Effector CD8-positive, alpha-beta T cell (primary cell): Measurements from ENCODE around the gene OR13C4.
"Not testable (repeated sequence)": the region's sequence is repeated elsewhere in the genome, so short reads cannot be mapped to it uniquely, and the experiment has no call there.

Source experiments
- DNase-seq: peaks from one replicate; lab custom pipeline; 2025; lab: John Stamatoyannopoulos, UW
- total RNA-seq, 4 experiments: gene quantifications; one replicate each; lab custom pipeline; 2026; lab: John Stamatoyannopoulos, UW

The OR13C4 gene
- 0 reads per million in 4 experiments for total RNA-seq

GRCh38 chr9:104527109-104527508 lies at the start of gene OR13C4:
Gene OR13C4, minus strand, starts transcription at chr9:104527209. Its CDS starts 0 bp downstream, at chr9:104527209.
- no peak for DNase-seq

- DNase-seq, result no peak
Observed at GRCh38 chr9:104575456-104575855, 48.4 kb upstream of the OR13C4 start.

DNA sequence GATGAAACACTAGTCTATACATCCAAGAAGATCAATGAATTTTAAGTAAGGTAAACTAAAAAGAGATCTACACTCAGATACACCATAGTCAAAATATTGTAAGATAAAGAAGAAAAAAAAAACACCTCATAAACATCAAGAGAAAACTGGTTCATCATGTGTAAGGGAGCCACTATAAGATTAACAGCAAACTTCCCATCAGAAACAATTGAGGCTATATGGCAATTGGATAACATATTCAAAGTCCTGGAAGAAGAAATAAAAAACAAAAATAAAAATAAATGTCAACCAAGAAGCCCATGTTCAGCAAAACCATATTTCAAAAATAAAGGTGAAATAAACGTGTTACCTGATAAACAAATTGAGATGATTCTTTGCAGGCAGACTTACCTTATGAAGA lies 45.6 kb upstream of the OR13C4 start:
- DNase-seq, result no peak

GRCh38 chr9:104568868-104569267 lies 41.9 kb upstream of the OR13C4 start, which contains the start of gene OR13C8:
Gene OR13C8, plus strand, starts transcription at chr9:104569168. Its CDS starts 0 bp downstream, at chr9:104569168.
- DNase-seq, result no peak

- DNase-seq, result no peak
Observed at GRCh38 chr9:104564358-104564757, 37.3 kb upstream of the OR13C4 start.

DNA sequence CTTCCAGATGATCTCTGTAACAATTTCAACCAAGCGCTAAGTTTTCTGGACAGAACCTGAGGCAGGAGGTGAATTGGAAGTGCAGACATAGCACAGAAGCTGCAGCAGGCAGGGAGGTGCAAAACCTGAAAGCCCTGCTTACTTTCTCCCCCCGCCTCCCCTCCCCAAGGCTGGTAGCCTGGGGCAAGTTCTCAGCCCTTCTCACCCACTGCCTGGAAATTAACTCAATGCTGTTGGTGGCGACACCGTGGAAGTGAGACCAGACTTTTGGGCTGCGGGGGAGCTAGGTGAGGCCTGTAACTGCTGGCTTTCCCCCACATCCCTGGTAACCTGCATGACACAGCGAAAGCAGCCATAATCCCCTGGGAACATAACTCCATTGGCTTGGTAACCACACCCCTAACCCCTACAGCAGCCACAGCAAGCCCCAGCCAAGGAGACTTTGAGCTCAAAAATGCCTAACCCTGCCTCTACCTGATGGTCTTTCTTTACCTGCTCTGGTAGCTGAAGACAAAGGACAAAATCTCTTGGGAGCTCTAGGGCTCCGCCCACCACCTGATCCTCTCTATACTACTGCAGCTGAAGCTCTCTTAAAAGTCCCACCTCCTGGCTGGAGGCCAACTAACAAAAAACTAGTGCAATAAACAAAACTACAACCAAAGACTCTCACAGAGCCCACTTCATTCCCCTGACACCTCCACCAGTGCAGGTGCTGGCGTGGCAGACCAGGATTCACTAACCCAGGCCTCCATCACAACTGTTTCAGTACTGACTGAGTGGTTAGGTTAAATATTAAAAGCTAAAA lies 30.0 kb upstream of the OR13C4 start:
- no peak for DNase-seq

- no peak for DNase-seq
Observed at GRCh38 chr9:104555521-104555920, 28.5 kb upstream of the OR13C4 start.

DNA sequence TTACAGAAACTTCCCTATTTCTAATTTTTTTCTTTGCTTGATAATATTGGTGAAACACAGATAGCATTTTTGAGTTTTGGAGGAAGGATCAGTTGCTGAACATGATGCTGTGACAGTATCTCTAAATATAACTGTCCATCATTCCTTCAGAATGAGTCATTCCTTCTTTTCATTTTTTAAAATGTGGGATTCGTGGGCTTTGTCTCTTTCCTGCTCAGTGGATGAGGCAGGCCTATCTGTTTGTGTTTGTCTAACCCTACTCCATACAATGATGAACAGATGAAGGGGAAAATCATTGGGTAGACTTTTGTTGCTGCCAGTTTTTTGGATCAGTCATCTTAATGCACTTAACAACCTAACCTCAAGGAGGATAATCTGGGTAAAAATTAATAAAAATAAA lies 26.3 kb upstream of the OR13C4 start:
- DNase-seq, result no peak

GRCh38 chr9:104544644-104545043 lies 17.6 kb upstream of the OR13C4 start:
- no peak for DNase-seq

GRCh38 chr9:104539275-104539674 lies 12.3 kb upstream of the OR13C4 start:
- DNase-seq, result no peak

GRCh38 chr9:104536756-104537155 lies 9.7 kb upstream of the OR13C4 start, which contains the start of gene OR13C3:
Gene OR13C3, minus strand, starts transcription at chr9:104536856. Its CDS starts 133 bp downstream, at chr9:104536723.
- DNase-seq, result no peak

- DNase-seq, result not testable (repeated sequence)
Observed at GRCh38 chr9:104520241-104520640, 6.8 kb downstream of the OR13C4 start.

- DNase-seq, result no peak
Observed at GRCh38 chr9:104514901-104515300, 12.1 kb downstream of the OR13C4 start.

GRCh38 chr9:104506565-104506964 lies 20.4 kb downstream of the OR13C4 start:
- DNase-seq, result no peak

GRCh38 chr9:104503963-104504362 lies 23.0 kb downstream of the OR13C4 start, which contains the start of gene OR13F1:
Gene OR13F1, plus strand, starts transcription at chr9:104504263. Its CDS starts 0 bp downstream, at chr9:104504263.
- no peak for DNase-seq

DNA sequence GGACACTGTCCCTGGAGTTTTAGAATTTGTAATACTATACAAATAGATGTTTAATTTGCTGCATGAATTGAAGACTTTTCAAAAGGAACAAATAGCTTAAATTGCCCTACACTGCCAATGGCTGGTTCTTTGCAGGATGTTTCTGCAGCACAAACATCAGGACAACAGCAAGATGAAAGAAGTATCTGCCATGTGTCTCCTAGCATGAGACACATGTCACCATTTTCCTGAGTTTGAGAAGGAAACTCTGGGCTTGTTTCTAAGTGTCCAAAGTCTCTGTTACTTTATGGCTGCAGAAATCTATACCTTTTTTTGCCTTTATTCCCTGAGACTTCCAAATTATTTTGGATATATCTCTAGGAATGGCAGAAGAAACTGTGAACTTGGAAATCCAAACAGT lies 23.6 kb downstream of the OR13C4 start:
- no peak for DNase-seq

GRCh38 chr9:104494808-104495207 lies 32.2 kb downstream of the OR13C4 start:
- no peak for DNase-seq

DNA sequence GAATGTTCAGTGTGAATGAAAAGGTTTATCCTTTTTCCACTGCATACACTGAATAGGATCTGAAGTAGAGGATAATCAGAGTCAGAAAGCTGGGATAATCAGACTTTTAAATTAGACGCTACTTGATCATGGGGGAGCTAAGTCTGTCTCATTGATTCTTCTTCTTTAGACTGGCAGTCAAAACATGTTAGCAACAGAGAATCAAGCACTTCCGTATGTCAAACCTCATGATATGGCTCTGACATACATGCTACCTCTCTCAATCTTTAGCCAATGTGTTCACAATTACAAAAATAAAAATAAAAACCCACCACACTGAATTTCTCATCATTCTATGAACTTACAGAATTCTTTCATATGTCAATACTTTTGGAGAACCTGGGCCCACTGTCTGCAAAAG lies 42.0 kb downstream of the OR13C4 start:
- no peak for DNase-seq

DNA sequence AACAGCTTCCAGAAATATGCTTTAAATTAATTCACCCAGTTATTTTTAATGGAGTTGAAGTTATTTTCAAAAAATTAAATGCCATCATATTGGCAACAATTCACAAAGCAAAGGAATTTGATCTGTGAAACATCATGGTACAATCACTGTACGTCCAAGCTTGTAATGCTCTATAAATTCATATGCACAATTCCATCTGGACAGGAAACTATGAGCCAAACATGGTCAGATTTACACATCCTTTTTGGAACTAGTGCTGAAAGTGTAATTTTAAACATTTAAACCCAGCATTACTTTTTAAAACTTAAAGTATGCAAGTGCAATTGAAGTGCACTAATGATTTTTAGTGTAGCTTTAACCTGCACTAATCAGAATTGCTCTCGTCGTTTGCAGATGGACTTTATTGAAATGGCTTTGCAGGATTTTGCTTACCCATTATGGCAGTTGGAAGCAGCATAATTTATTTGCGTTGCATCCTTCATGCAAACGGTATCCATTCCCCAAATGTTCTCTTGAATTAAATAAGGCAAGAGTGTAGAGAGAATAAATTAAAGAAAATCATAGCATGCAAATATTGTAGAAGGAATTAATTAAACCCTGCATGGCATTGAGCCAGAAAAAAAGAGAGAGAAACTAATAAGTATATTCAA lies 44.0 kb downstream of the OR13C4 start:
- DNase-seq, result no peak
